GM23338 (cell line): ENCODE data around the gene RASEF. TPM values are rescaled to one million over a fixed set of nuclear protein-coding genes. Genes with fewer than 3 reads are reported as not detected.

Experiments used
- ATAC-seq: fragments of 200-7000 bp; cut with Tn5 transposase; 3 replicates; pipeline ENCODE4 v1.9.1; 2020
- DNase-seq: peaks from one replicate; pipeline ENCODE4 v3.0.0-alpha.2; 2015; ENCODE audit warnings: low spot score
- H2AFZ ChIP-seq: fragments of 200-600 bp; sonication (generic); 2 replicates; pipeline ENCODE4 v1.8.0; 2016; ENCODE audit warnings: antibody characterized with exemption, mild to moderate bottlenecking, moderate library complexity
- H3F3A ChIP-seq: fragments of 200-600 bp; sonication (generic); replicated peaks from 2 replicates; pipeline ENCODE4 v1.8.0; 2017; ENCODE audit warnings: antibody characterized with exemption, mixed run types, low read depth
- H3K27ac ChIP-seq: fragments of 200-600 bp; sonication (generic); 2 replicates; pipeline ENCODE4 v1.6.1; 2016; ENCODE audit warnings: low read depth
- H3K27me3 ChIP-seq: fragments of 200-600 bp; sonication (generic); 2 replicates; pipeline ENCODE4 v1.8.0; 2016; ENCODE audit warnings: mild to moderate bottlenecking, mixed run types, moderate library complexity; ENCODE audit not compliant: insufficient read depth
- H3K36me3 ChIP-seq: fragments of 200-600 bp; sonication (generic); 2 replicates; pipeline ENCODE4 v1.8.0; 2016; ENCODE audit warnings: mild to moderate bottlenecking; ENCODE audit not compliant: insufficient read depth
- H3K4me1 ChIP-seq: fragments of 200-600 bp; sonication (generic); 2 replicates; pipeline ENCODE4 v1.8.0; 2016; ENCODE audit warnings: mild to moderate bottlenecking, moderate library complexity; ENCODE audit not compliant: insufficient read depth
- H3K4me2 ChIP-seq: fragments of 200-600 bp; sonication (generic); 2 replicates; pipeline ENCODE4 v1.7.1; 2017; ENCODE audit warnings: mixed run types
- H3K4me3 ChIP-seq: fragments of 200-600 bp; sonication (generic); 2 replicates; pipeline ENCODE4 v1.6.1; 2016; ENCODE audit warnings: mixed run types
- H3K79me2 ChIP-seq: fragments of 200-600 bp; sonication (generic); replicated peaks from 2 replicates; pipeline ENCODE4 v1.8.0; 2017; ENCODE audit warnings: mild to moderate bottlenecking; ENCODE audit not compliant: insufficient read depth
- H3K9me2 ChIP-seq: fragments of 200-600 bp; sonication (generic); 2 replicates; pipeline ENCODE4 v1.8.0; 2017; ENCODE audit not compliant: insufficient read depth
- H4K20me1 ChIP-seq: fragments of 200-600 bp; sonication (generic); replicated peaks from 2 replicates; pipeline ENCODE4 v1.8.0; 2017; ENCODE audit warnings: mild to moderate bottlenecking; ENCODE audit not compliant: insufficient read depth
- H3K27ac Mint-ChIP-seq: 2 replicates; pipeline ENCODE4 v1.8.0; 2020; ENCODE audit warnings: inconsistent platforms, mild to moderate bottlenecking, moderate library complexity, mixed read lengths
- H3K27me3 Mint-ChIP-seq: 3 replicates; pipeline ENCODE4 v1.8.0; 2022; ENCODE audit warnings: low read depth, mild to moderate bottlenecking, moderate library complexity, mixed read lengths, inconsistent platforms; ENCODE audit not compliant: insufficient read depth, poor library complexity
- H3K36me3 Mint-ChIP-seq: 3 replicates; pipeline ENCODE4 v1.8.0; 2021; ENCODE audit warnings: low read depth, mild to moderate bottlenecking, inconsistent platforms, moderate library complexity, mixed read lengths
- H3K4me1 Mint-ChIP-seq: 3 replicates; pipeline ENCODE4 v1.8.0; 2020; ENCODE audit warnings: mild to moderate bottlenecking, inconsistent platforms, mixed read lengths
- H3K4me3 Mint-ChIP-seq: 3 replicates; pipeline ENCODE4 v1.8.0; 2021; ENCODE audit warnings: moderate library complexity, mild to moderate bottlenecking, inconsistent platforms, mixed read lengths
- H3K9me3 Mint-ChIP-seq: 3 replicates; pipeline ENCODE4 v1.8.0; 2020; ENCODE audit warnings: moderate library complexity, mild to moderate bottlenecking, inconsistent platforms, mixed read lengths
- CREB1 ChIP-seq: fragments of 250-450 bp; sonication (Bioruptor Pico); IDR thresholded peaks from 2 replicates; pipeline ENCODE4 v1.5.0; 2020; ENCODE audit warnings: low read depth, mild to moderate bottlenecking, moderate library complexity
- CTCF ChIP-seq, 2 experiments: fragments of 200-600 bp in 1 of 2; sonication (generic) in 1 of 2; conservative IDR thresholded peaks; 2 replicates each; pipeline versions ENCODE4 v1.5.1 to v1.6.1; 2016 to 2017; ENCODE audit warnings: antibody characterized with exemption in 2 of 2, low read depth in 2 of 2, mild to moderate bottlenecking in 2 of 2, moderate library complexity in 1 of 2
- ETS1 ChIP-seq: IDR thresholded peaks from 2 replicates; pipeline ENCODE4 v1.6.1; 2016; ENCODE audit warnings: antibody characterized with exemption
- EZH2 ChIP-seq: fragments of 200-600 bp; sonication (generic); IDR thresholded peaks from one replicate; pipeline ENCODE4 v1.8.0; 2017; ENCODE audit warnings: antibody characterized with exemption, mild to moderate bottlenecking, low read depth; ENCODE audit not compliant: unreplicated experiment
- EZH2phosphoT487 ChIP-seq: fragments of 200-600 bp; sonication (generic); IDR thresholded peaks from one replicate; pipeline ENCODE4 v1.8.1; 2018; ENCODE audit warnings: antibody characterized with exemption; ENCODE audit not compliant: unreplicated experiment
- JUNB ChIP-seq: IDR thresholded peaks from one replicate; pipeline ENCODE4 v1.6.1; 2016; ENCODE audit warnings: antibody characterized with exemption; ENCODE audit not compliant: unreplicated experiment
- NANOG ChIP-seq: IDR thresholded peaks from 2 replicates; pipeline ENCODE4 v1.6.1; 2016; ENCODE audit warnings: antibody characterized with exemption, borderline replicate concordance
- POLR2AphosphoS5 ChIP-seq: IDR thresholded peaks from 2 replicates; pipeline ENCODE4 v1.6.1; 2016; ENCODE audit warnings: antibody characterized with exemption, low read depth
- REST ChIP-seq: IDR thresholded peaks from one replicate; pipeline ENCODE4 v1.6.1; 2018; ENCODE audit warnings: antibody characterized with exemption; ENCODE audit not compliant: unreplicated experiment
- STAT1 ChIP-seq: IDR thresholded peaks from one replicate; pipeline ENCODE4 v1.6.1; 2016; ENCODE audit warnings: antibody characterized with exemption; ENCODE audit not compliant: unreplicated experiment
- ZNF114 ChIP-seq: fragments of 250-450 bp; sonication (Bioruptor Pico); IDR thresholded peaks from 2 replicates; pipeline ENCODE4 v1.5.0; 2020; ENCODE audit warnings: mild to moderate bottlenecking, moderate library complexity
- ZNF331 ChIP-seq: fragments of 250-450 bp; sonication (Bioruptor Pico); IDR thresholded peaks from 2 replicates; pipeline ENCODE4 v1.5.0; 2020; ENCODE audit warnings: low read depth, mild to moderate bottlenecking, moderate library complexity
- ZNF462 ChIP-seq: fragments of 250-450 bp; sonication (Bioruptor Pico); IDR thresholded peaks from 2 replicates; pipeline ENCODE4 v1.5.0; 2020; ENCODE audit warnings: mild to moderate bottlenecking, moderate library complexity
- polyA plus RNA-seq: library from polyadenylated mRNA; unstranded; fragments of >200 nt; fragmentation: Nextera tagmentation; extraction: Ambion mirVana; gene quantifications from 2 replicates; pipeline ENCODE4 v1.2.1, GENCODE V29; 2016
- total RNA-seq: library from RNA; depleted of rRNA; stranded (reverse); fragments of >200 nt; shearing (Covaris generic); gene quantifications from 2 replicates; pipeline ENCODE4 v1.2.3, GENCODE V29; 2014

The RASEF gene
- total and polyA plus RNA-seq, 2 experiments from 2014 or later = 3.6 to 10.4 TPM

- no peak for DNase-seq
Observed at GRCh38 chr9:83069651-83070050, 6.7 kb upstream of the RASEF start.

More at GRCh38 chr9:83069651-83070050, 6.7 kb upstream of the RASEF start:
- no peaks in the 10 kb centered on the region for H4K20me1 ChIP-seq
- Mint-ChIP-seq H3K4me3 (no peak overlapping the region), H3K27ac (no peak overlapping the region), H3K9me3 (no peaks in the 10 kb centered on the region), H3K36me3 (no peaks in the 10 kb centered on the region), H3K27me3 (peaks cover 6% of the 10 kb centered on the region), H3K4me1 (peaks cover 3% of the 10 kb centered on the region; the same call in 1 of the 3 replicates)
- no peak overlapping the region for H3K4me3 ChIP-seq
- H3K27me3 ChIP-seq = peaks cover 4% of the 10 kb centered on the region
- peaks cover 4% of the 10 kb centered on the region; the same call in 1 of the 2 replicates for H3K9me2 ChIP-seq
- TF ChIP-seq CREB1 (CRISPR knock-in tag) (no peak), JUNB (no peak), EZH2phosphoT487 (no peak), ETS1 (no peak), NANOG (no peak), STAT1 (no peak), EZH2 (no peak), ZNF462 (CRISPR knock-in tag) (no peak), ZNF331 (CRISPR knock-in tag) (no peak), REST (no peak), POLR2AphosphoS5 (no peak), ZNF114 (no peak), CTCF (conservative IDR thresholded peaks at IDR 0.05; ENCODE audit: low read depth in 2 of 2) (no peak)
- no peaks in the 10 kb centered on the region for H3K4me1 ChIP-seq
- H3K79me2 ChIP-seq = no peaks in the 10 kb centered on the region
- ATAC-seq = no peak
- H3K4me2 ChIP-seq = no peak overlapping the region
- no peaks in the 10 kb centered on the region for H3F3A ChIP-seq
- H3K36me3 ChIP-seq = no peaks in the 10 kb centered on the region
- H2AFZ ChIP-seq = no peak overlapping the region
- no peak overlapping the region for H3K27ac ChIP-seq
